Measurements from ENCODE around the gene MICU1.
"Not testable (repeated sequence)": the region's sequence is repeated elsewhere in the genome, so short reads cannot be mapped to it uniquely, and the experiment has no call there.

MICU1 gene

DNA sequence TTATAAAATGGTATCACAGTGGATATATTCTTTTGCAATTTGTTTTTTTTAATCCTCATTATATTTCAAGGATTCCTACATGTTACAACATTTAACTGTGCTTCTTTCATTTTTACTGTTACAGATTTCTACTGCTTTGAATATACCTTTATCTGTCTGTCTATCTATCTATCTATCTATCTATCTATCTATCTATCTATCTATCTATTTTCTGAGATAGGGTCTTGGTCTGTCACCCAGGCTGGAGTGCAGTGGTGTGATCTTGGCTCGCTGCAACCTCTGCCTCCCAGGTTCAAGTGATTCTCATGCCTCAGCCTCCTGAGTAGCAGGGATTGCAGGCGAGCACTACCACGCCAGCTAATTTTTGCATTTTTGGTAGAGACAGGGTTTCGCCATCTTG, 194.9 kb downstream of the MICU1 start:
- DNase-seq, result not testable (repeated sequence)

DNA sequence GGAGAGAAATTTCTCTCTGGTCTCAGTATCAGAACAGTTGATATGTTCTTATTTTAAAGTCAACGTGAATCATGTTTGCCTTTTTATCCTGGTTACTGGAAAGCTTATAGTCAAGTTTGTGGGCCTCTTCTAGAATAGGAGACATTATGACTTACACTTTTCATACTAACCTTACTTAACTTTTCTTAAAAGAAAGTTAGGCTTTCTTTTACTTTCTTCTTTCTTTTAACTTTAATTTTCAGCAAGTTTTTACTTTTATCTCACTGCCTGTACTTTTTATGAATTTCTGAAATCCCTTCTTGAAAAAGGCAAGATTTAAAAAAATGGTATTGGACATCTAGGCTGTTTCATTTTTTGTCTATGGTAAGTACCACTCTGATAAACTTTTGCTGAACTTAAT, 195.9 kb downstream of the MICU1 start:
- no peak for DNase-seq

DNA sequence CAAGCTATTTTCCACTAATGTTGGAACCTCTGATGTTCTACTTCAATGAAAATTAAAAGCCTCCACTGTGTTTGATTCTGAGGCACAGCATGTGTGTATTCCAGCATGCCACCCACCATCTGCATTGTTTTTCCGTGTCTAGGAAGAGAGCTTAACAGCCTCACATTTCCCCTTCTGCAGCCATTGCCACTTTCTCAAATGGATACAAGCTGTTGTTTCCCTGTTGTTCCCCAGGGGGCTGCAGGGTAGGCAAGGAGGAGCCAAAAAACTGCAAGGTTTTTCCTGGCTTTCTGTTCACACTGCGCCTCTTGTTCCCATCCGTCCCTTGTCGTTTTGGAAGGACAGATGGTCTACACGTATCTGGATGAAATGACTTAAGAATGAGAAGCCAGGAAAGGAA, 198.9 kb downstream of the MICU1 start:
- DNase-seq, result no peak

DNA sequence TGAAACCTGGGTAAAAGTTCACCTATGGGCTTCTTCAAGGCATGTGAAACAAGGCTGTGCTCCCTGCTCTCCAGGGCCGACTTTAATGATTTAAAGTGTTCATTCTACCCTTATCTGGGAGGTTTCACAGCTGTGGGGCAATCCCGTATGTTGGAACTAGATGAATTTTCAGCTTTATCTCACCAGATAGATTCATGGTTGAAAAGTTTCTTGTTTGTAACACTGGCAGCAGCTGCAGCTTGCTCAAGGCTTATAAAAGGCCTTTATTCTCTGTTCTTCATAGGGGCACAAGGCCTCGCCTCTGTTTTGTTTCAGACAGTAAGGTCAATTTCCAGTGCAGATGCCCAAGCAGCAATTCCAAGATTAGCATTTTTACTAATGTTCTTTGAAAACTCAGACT, 200.7 kb downstream of the MICU1 start:
- DNase-seq, result no peak

DNA sequence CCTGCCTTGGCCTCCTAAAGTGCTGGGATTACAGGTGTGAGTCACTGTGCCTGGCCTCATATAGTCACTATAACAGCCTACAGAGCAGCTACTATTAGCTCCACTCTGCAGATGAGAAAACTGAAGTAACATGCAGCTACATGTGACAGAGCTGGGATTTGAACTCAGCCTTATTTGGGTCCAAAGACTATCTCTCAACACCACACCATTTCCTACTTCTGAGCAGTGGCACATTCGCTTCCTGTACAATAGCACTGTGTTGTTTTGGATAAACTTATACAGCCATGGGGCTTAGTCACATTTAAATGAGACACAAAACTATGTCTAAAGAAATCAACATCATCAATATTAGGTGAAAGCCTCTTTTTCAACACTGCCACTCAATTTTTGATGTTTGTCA, 201.3 kb downstream of the MICU1 start:
- DNase-seq, result no peak

DNA sequence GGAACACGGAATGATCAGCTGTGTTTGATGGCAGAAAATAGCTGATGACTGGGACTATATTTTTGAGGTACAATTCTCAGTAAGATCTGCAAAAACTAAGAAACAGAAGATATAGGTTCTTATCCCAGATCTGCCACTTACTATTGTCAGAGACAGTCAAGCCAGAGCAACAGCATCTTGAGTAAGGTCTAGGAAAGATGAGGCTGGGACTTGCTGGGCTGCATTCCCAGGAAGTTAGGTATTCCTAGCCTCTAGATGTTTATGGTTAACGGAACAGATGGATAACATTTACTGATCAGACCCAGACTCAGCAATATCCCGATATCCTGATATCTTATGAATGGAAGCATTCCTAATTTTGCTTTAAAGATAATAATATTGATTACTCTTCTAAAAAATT, 202.5 kb downstream of the MICU1 start:
- no peak for DNase-seq

DNA sequence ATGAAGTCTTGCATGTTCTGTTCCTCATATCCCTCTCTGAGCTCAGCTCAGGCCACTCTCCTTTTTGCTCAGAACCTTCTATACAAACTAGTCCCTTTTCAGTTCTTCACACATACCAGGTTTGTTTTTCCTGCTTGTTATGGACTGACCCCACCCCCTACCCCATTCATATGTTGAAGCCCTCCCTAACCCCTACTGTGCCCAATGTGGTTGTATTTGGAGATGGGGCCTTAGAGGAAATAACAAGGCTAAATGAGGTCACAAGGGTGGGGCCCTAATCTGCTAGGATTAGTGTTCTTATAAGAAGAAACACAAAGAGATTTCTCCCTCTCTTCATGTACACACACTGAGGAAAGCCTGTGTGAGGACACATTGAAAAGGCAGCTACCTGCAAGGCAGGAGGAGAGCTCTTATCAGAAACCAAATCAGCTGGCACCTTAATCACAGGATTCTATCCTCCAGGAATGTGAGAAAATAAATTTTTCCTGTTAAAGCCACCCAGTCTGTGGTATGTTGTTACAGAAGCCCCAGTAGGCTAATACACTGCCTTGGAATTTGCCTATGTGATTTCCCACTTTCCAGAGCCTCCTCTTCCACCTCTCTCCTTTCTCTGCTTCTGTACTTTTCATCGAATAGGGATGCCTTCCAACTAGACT, 203.9 kb downstream of the MICU1 start:
- no peak for DNase-seq

DNA sequence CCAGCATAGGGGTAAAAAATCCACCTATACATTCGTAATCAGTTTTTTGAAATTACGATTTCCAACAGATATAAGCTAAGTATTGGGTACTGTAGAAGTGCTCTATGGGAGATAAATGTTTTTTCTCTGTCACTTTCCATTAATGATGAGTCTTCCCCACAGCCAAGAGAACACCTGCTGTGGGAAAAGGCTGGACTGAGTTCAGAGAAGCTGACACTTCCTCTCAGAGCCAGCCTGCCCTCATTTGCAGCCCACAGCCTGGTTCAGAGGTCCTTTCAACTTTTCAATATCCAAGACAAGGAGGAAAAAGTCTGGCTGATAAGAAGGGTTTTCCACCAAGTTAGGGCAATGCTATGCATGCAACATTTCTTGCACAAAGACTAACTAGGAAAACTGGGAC, 206.6 kb downstream of the MICU1 start:
- no peak for DNase-seq

DNA sequence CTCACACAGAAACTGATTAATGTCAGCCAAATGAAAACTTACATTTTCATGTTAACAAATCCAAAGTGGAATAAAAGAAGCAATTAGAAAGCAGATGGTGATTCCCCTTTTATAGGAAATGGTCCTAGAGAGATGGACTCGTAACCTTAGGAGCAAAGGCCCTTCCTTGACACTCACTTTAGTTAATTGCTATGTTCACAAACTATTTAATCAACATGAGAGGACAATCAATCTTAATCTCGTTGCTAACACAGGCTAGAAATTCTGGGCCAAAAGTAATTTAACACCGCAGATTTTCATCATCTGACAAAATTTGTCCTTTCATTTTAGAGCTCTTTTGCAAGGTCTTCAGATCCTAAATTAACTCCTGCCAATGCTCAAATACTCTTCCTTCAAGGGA, 207.2 kb downstream of the MICU1 start:
- no peak for DNase-seq

DNA sequence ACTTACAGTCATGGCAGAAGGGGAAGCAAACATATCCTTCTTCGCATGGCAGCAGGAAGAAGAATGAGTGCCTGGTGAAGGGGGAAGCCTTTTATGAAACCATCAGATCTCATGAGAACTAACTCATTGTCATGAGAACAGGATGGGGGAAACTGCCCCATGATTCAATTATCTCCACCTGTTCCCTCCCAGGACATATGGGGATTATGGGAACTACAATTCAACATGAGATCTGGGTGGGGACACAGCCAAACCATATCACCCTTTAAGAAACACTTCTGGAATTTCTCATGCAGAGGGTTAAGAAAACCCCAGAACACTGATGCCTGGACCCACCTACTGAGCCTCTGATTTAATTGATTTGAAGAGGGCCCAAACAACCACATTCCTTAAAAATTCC, 207.9 kb downstream of the MICU1 start:
- no peak for DNase-seq

DNA sequence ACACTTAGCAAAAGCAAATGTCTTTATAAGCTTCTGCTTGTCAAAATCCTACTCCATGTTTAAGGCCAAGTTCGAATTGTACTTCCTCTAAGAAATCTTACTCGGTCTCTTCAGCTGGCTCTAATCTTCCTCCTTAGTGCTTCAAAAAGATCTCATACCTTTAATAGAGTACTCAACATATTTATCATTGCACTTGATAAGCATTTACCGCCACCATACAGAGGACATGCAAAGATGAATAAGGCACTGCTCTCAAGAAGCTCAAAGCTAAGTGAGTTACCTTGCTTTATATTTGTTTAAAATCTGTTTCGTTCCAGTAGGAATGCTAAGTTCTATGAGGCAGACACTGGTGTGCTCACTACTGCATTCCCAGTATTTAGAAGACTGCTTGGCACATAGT, 209.2 kb downstream of the MICU1 start:
- no peak for DNase-seq

DNA sequence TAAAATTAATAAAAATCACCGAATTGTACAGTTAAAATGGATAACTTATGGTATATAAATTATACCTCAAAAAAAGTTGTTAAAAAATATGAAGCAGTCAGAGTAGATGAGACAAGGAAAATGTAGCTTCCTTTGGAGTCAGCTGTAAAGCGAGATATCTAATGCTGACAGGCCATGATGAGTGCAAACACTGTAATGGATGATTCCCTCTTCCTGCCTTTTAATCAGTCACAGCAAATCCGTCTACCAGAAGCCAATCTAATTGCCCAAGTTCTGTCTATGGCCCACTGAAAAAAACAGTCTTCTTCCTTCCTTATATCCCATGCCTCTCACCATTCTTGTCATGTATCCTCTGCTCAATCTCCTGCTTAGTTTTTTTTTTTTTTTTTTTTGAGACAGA, 211.2 kb downstream of the MICU1 start:
- DNase-seq, result no peak

DNA sequence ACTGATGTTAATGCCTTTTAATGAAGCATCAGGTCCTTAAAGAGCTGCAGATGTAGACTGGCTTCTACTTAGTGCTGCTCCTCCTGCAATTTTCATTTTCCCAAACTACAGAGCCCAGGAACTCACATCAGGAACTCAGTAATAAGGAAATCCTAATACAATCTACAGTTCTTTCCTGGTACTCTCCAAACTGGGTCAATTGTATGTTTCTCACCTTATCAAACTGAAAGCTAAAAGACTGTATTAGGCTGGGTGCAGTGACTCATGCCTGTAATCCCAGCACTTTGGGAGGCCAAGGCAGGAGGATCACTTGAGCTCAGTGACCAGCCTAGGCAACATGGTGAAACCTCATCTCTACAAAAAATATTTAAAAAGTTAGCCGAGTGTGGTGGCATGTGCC, 216.7 kb downstream of the MICU1 start:
- no peak for DNase-seq

DNA sequence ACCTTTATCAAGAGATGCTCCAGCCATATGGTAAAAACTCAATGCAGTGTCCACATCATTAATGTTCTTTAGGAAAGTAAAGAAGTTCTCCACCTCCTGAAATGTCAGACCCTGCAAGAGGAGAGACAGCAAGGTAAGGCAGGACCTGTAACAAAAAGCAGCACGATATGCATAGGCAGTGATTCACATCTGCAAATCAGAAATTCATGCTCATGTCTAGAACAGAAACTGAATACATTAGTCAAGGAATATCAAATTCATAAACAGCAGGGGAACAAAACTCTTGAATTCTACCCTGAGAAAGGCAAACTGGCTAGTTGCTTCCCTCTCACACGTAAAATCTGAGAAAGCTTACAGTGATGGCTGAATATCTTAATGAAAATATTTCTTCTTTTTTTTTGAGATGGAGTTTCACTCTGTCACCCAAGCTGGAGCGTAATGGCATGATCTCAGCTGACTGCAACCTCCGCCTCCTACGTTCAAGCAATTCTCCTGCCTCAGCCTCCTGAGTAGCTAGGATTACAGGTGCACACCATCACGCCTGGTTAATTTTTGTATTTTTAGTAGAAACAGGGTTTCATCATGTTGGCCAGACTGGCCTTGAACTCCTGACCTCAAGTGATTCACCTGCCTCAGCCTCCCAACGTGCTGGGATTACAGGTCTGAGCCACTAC, 217.8 kb downstream of the MICU1 start:
- DNase-seq, result no peak

DNA sequence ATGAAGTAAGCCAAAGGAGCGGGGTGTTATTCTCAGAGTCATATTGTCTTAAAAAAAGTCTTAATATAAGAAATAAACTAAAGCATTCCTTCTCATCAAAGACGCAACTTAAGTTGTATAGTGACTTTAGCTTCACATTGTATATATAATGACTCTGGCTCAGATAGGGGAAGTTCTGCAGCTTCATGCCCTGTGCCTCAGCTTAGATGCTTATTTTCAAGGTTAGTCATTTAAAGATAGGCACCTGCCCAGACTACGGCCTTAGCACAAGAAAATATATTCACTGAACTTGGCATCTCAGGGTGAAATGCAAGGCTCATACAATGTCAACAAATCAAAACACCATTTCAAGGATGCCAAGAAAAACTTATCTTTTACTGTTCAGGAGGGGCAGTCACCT, 218.4 kb downstream of the MICU1 start:
- no peak for DNase-seq

DNA sequence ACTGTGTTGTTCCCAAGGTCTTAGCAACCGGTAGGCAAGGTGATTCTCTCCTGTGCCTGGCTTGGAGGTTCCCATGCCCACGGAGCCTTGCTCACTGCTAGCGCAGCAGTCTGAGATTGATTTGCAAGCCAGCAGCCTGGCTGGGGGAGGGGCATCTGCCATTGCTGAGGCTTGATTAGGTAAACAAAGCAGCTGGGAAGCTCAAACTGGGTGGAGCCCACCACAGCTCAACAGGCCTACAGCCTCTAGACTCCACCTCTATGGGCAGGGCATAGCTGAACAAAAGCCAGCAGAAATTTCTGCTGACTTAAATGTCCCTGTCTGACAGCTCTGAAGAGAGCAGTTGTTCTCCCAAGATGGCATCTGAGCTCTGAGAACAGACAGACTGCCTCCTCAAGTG, 230.3 kb downstream of the MICU1 start:
- not testable (repeated sequence) for DNase-seq

DNA sequence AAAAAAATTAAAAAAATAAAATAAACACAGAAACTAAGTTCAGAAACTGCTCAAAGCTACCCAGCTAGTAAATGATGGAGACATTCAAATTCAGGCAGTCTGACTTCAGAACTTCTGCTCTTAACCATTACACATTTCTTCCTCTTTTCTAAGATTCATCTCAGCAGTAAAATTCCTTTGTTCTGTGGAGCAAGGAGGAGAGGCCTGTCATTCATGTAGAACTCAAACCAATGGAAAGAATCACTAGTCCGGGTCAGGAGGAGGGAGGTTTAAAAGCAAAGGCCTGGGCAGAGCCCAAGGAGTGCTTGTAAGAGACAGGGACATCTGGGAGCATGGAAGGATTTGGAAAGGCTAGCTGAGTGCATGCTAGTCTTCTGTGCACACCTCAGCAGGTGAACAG, 233.3 kb downstream of the MICU1 start:
- DNase-seq, result no peak

DNA sequence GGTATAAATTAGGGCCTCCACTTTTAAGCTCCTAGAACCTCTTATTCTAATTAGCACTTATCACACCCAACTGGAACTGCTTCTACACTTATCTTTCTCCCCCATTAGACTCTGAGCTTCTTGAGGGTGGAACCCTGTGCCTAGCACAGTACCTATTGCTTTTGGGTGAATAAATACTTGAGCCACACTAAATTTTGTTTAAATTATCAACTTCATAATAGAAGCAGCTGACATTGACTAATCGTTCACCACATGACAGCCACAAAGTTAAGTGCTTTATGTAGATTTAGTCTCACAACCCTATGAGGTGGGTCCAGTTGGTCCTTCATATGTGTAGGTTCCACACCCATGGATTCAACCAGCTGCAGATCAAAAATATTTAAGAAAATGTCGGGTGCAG, 235.1 kb downstream of the MICU1 start:
- DNase-seq, result no peak

DNA sequence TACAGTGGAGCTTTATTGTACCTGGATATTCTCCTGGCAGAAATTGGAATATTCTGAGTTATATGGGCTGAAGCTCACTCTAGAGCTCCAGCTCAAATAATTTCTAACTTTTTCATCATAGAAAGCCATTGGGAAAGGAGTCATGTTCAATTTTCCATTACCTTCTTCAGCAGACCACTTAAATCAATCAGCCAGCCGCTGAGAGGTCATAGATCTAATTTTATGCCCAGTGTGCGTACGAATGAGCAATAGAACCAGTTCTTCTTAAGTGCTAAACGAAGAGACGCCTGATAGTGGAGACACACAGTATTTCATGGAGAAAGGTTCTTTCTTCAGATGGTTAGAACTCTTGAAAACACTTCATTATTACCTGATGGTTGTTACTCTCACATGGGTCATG, 236.2 kb downstream of the MICU1 start:
- no peak for DNase-seq

DNA sequence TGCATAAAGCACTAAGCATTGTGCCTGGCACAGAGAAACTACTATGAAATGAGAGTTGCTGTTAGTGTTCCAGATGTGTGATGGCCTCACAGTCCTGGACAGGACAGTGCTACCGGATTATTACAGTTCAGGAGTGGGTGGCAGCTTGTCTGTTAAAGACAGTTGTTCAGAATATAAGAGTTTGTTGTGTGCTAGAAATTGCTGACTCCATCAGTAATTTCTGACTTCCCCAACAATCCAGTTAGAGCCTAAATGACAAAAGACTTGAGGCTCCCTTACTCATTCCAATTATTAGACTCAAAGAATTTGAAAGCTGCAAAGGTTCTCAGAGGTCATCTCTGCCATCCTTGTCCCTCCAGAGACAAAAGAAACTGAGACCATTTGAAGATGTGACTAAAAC, 236.9 kb downstream of the MICU1 start:
- DNase-seq, result no peak

DNA sequence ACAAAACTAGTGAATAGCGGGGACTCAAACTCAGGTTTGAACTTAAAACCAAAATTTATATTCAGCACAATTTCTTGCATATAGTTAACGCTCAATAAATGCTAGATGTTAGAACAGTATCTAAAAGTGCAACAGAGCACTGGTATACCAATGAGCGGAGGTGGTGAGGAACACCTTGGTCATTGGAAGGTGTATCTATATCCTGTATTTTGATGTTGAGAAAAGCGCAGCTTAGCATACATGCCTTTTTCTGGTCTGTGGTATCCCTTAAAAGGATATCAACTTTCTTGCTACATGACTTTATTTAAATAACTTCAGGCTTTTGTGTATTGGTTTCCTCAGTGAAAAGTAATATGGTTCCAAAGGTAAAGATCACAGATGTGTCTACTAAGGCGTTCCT, 237.8 kb downstream of the MICU1 start:
- DNase-seq, result no peak

DNA sequence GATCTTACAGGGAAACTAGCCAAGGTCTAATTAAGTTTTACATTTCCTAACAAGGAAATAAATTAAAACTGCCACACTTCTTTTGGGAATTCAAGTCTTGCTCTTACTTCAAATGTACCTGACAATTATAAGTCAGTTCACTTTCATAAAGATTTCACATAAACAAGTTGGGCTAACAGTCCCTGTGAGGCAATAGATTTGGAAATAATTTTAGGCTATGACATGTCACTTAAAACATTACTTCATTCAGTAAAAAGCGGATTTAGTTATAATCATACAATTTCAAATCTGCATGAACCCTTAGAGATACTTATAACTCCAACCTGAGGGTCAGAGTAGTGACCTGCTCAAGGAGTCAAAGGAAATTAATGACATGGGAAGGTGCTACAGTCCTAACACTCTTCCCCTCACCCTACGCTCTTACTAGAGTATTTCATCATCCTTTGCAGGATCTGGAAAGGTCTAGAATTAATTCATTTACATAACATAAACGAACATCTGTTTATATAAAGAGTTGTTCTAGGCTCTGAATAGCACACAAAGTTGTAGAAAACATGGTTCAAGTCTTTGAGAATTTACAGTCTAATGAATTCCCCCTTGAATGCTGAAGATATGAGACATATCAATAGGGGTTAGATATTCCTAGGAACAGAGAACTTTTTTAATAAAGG, 238.8 kb downstream of the MICU1 start:
- no peak for DNase-seq

DNA sequence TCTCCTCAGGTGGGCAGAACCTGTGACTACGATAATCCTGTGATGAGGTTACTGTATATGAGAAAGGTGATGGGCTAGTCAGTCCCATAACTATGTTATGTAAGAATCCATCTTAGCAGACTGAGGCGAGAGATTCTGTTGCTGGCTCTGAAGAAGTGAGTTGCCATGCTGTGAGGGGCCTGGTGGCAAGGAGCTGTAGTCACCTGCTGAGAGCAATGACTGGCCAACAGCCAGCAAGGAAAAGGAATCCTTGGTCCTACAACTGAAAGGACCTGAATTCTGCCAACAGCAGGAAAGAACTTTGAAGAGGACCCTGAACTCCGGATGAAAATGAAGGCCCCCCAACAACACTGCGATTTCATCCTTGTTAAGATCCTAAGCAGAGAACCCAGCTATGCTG, 240.2 kb downstream of the MICU1 start:
- DNase-seq, result no peak

DNA sequence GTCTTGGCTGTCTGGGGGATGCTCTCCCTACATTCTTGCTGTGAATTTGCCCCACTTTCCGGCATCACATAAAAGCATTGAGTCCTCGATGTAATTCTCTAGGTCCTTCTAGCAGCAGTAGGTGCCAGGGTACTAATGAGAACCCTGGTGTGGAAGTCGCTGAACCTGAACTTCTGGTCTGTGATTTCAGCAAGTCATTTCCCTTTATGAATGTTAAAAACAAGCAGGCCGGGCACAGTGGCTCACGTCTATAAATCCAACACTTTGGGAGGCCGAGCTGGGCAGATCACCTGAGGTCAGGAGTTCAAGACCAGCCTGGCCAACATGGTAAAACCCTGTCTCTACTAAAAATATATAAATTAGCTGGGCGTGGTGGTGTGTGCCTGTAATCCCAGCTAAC, 240.9 kb downstream of the MICU1 start:
- not testable (repeated sequence) for DNase-seq

DNA sequence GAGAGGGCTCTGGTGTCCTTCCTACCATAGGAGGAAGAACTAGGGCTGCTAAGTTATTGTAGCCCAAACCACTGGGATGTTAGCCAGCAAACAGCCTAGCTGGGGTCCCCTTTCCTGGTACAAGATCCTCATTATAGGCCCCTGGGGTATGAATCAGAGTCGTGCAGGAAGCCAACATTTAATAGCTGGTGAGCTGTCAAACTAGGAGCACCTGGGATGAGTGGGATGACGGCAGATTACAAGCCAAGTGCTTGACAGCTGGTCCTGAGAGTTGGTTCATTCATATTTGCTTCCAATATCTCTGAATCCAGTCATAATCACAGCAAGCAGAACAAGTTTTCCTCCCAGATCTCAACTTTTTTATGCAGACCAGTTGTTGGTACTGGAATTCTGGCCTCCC, 246.1 kb downstream of the MICU1 start:
- DNase-seq, result no peak
